GM12865 (cell line): ENCODE measurements around the gene NSUN4.
A peak's percentile ranks its signal among the peaks of the same experiment; 100 is the strongest.
"Not testable (repeated sequence)": the region's sequence is repeated elsewhere in the genome, so short reads cannot be mapped to it uniquely, and the experiment has no call there.

ENCODE experiments used
- DNase-seq: peaks from one replicate; pipeline ENCODE4 v3.0.0; 2010; ENCODE audit warnings: low read depth
- H3K4me3 ChIP-seq: 2 replicates; pipeline ENCODE4 v1.5.1; 2011; ENCODE audit warnings: mild to moderate bottlenecking, low read depth, low read length, control low read depth
- TF ChIP-seq, protein P1 (sequence below): IDR thresholded peaks from 2 replicates; pipeline ENCODE4 v1.5.1; 2011; ENCODE audit warnings: low read length, control low read depth, low read depth, inconsistent platforms; ENCODE audit not compliant: insufficient read depth; ENCODE audit errors: missing control alignments

Gene NSUN4

GRCh38 chr1:46364612-46365011 lies 24.0 kb downstream of the NSUN4 start:
- no peak for DNase-seq
- H3K4me3 ChIP-seq, result no peak overlapping the region
- TF ChIP-seq, protein P1, sequence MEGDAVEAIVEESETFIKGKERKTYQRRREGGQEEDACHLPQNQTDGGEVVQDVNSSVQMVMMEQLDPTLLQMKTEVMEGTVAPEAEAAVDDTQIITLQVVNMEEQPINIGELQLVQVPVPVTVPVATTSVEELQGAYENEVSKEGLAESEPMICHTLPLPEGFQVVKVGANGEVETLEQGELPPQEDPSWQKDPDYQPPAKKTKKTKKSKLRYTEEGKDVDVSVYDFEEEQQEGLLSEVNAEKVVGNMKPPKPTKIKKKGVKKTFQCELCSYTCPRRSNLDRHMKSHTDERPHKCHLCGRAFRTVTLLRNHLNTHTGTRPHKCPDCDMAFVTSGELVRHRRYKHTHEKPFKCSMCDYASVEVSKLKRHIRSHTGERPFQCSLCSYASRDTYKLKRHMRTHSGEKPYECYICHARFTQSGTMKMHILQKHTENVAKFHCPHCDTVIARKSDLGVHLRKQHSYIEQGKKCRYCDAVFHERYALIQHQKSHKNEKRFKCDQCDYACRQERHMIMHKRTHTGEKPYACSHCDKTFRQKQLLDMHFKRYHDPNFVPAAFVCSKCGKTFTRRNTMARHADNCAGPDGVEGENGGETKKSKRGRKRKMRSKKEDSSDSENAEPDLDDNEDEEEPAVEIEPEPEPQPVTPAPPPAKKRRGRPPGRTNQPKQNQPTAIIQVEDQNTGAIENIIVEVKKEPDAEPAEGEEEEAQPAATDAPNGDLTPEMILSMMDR, result no peak

- not testable (repeated sequence) for DNase-seq, H3K4me3 ChIP-seq
Measured at GRCh38 chr1:46365796-46366195, 25.2 kb downstream of the NSUN4 start.

- no peak for DNase-seq
Measured at GRCh38 chr1:46367072-46367471, 26.5 kb downstream of the NSUN4 start.

DNA sequence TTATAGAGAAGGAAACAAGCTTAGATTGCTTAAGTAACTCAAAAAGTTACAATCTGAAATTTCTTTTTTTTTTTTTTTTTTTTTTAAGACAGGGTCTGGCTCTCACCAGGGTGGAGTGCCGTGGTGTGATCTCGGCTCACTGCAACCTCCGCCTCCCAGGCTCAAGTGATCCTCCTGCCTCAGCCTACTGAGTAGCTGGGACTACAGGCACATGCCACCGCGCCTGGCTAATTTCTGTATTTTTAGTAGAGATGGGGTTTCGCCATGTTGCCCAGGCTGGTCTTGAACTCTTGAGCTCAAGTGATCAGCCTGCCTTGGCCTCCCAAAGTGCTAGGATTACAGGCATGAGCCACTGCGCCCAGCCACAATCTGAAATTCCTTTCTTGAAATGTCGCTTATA lies 27.1 kb downstream of the NSUN4 start:
- H3K4me3 ChIP-seq, result not testable (repeated sequence)

More at GRCh38 chr1:46367072-46367471, 26.5 kb downstream of the NSUN4 start:
- H3K4me3 ChIP-seq, result no peak overlapping the region
- TF ChIP-seq, protein P1, result no peak

DNA sequence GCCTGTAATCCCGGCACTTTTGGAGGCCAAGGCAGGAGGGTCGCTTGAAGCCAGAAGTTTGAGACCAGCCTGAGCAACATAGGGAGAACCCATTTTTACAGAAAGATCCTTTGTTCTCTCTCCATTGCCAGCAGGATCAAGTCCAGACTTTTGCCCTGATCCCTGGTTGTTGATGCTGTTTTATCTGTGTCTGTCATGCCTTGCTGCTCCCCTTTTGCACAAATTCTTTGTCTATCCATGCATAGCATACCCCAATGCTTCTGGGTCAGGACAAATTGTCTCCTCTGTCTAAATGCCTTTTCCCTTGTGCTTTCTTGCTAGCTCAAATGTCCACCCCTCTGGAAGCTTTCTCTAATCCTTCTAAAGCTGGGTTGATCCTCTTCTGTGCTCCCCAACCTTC lies 28.2 kb downstream of the NSUN4 start:
- no peak for DNase-seq
- H3K4me3 ChIP-seq, result no peak overlapping the region
- TF ChIP-seq, protein P1, result no peak

More for the DNA sequence above, 27.1 kb downstream of the NSUN4 start:
- DNase-seq, result not testable (repeated sequence)

DNA sequence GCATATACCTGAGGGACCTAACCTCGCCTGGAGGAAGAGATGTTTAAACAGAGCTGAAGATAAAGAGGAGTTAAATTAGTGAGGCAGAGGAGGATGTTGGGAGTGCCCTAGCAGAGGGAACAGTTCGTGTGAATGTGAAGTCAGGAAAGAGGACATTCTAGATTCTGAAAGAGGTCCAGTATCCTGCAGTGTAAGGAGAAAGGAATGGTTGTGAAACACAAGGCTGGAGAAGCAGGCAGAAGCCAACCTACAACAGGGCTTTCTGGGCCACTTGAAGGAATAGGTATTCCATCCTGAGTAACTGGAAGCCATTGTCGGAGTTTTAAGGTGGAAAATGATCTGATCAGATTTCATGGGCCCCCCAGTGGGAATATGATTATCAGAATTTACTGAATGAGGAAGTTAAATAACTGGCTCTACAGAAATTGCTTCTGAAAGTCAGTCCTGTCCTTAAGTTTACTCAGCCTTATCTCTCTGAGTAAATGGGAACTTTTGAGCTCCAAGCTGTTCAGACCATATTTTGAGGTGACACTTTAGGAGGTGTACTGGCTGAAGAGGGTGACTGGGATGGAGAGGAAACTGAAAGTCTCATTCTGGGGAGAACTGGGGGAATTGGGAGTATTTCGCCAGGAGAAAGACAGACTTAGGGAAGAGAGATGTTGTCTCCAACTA lies 29.1 kb downstream of the NSUN4 start:
- TF ChIP-seq, protein P1, result no peak
- H3K4me3 ChIP-seq, result no peak overlapping the region
- no peak for DNase-seq

- TF ChIP-seq, protein P1, result no peak
- DNase-seq, result peak; percentile 9
- no peak overlapping the region for H3K4me3 ChIP-seq
Measured at GRCh38 chr1:46370214-46370633, 29.6 kb downstream of the NSUN4 start.

GRCh38 chr1:46372431-46372830 lies 31.8 kb downstream of the NSUN4 start:
- H3K4me3 ChIP-seq, result no peak overlapping the region
- TF ChIP-seq, protein P1, result no peak
- no peak for DNase-seq
